Duodenal mucosa (tissue), 2 donors: Measurements from ENCODE around the gene VAMP3.

Experiments used
- H3K27ac ChIP-seq: one replicate; pipeline ENCODE4 v1.7.0; 2013; ENCODE audit warnings: low read depth, low read length
- H3K27me3 ChIP-seq, 2 donors: one replicate each; pipeline ENCODE4 v1.7.0; 2013; ENCODE audit warnings: low read length in 2 of 2, control low read depth in 1 of 2; ENCODE audit not compliant: insufficient read depth in 2 of 2, control insufficient read depth in 1 of 2
- H3K36me3 ChIP-seq, 2 donors: one replicate each; pipeline ENCODE4 v1.7.0; 2013; ENCODE audit warnings: low read length in 2 of 2, control low read depth in 1 of 2; ENCODE audit not compliant: insufficient read depth in 2 of 2, control insufficient read depth in 1 of 2
- H3K4me1 ChIP-seq, 2 donors: one replicate each; pipeline ENCODE4 v1.7.0; 2013; ENCODE audit warnings: low read length in 2 of 2, control low read depth in 1 of 2; ENCODE audit not compliant: insufficient read depth in 2 of 2, control insufficient read depth in 1 of 2
- H3K4me3 ChIP-seq, 2 donors: one replicate each; pipeline ENCODE4 v1.7.0; 2013; ENCODE audit warnings: low read length in 2 of 2, low read depth in 1 of 2
- H3K9ac ChIP-seq, 2 donors: one replicate each; pipeline ENCODE4 v1.7.0; 2013; ENCODE audit warnings: low read length in 2 of 2, low read depth in 1 of 2
- H3K9me3 ChIP-seq, 2 donors: one replicate each; pipeline ENCODE4 v1.7.0; 2013; ENCODE audit warnings: low read length in 2 of 2, control low read depth in 1 of 2; ENCODE audit not compliant: control insufficient read depth in 1 of 2

Gene VAMP3

GRCh38 chr1:7808253-7808844 lies 37.3 kb downstream of the VAMP3 start:
- Histone ChIP-seq H3K4me1 (no peaks in the 10 kb centered on the region), H3K27me3 (no peaks in the 10 kb centered on the region), H3K4me3 (no peak overlapping the region), H3K9ac (no peak overlapping the region), H3K9me3 (peaks cover 3 to 4% of the 10 kb centered on the region in 2 donors), H3K36me3 (peaks cover 7 to 55% of the 10 kb centered on the region in 2 donors), H3K27ac (no peak overlapping the region)

- Histone ChIP-seq H3K4me3 (no peak overlapping the region), H3K4me1 (no peaks in the 10 kb centered on the region), H3K27me3 (no peaks in the 10 kb centered on the region), H3K9me3 (peaks cover 8 to 14% of the 10 kb centered on the region in 2 donors), H3K27ac (no peak overlapping the region), H3K9ac (no peak overlapping the region), H3K36me3 (peaks cover 14 to 51% of the 10 kb centered on the region in 2 donors)
Measured at GRCh38 chr1:7809742-7810141, 38.6 kb downstream of the VAMP3 start.

- Histone ChIP-seq H3K4me1 (no peaks in the 10 kb centered on the region), H3K36me3 (peaks cover 14 to 45% of the 10 kb centered on the region in 2 donors), H3K9ac (no peak overlapping the region)
Measured at GRCh38 chr1:7810395-7810794, 39.3 kb downstream of the VAMP3 start.

GRCh38 chr1:7811476-7811875 lies 40.4 kb downstream of the VAMP3 start:
- peaks cover 8 to 14% of the 10 kb centered on the region in 2 donors for H3K9me3 ChIP-seq
- H3K4me3 ChIP-seq: no peak overlapping the region
- no peak overlapping the region for H3K9ac ChIP-seq
- peaks cover 10 to 38% of the 10 kb centered on the region in 2 donors for H3K36me3 ChIP-seq
- H3K4me1 ChIP-seq: no peaks in the 10 kb centered on the region
- H3K27ac ChIP-seq: no peak overlapping the region
- H3K27me3 ChIP-seq: no peaks in the 10 kb centered on the region

More at GRCh38 chr1:7810395-7810794, 39.3 kb downstream of the VAMP3 start:
- no peaks in the 10 kb centered on the region for H3K27me3 ChIP-seq
- no peak overlapping the region for H3K4me3 ChIP-seq
- H3K9me3 ChIP-seq: peaks cover 8 to 14% of the 10 kb centered on the region in 2 donors
- no peak overlapping the region for H3K27ac ChIP-seq

- no peak overlapping the region for H3K9ac ChIP-seq
- H3K27ac ChIP-seq: no peak overlapping the region
- peaks cover 8 to 14% of the 10 kb centered on the region in 2 donors for H3K9me3 ChIP-seq
- peaks cover 10 to 36% of the 10 kb centered on the region in 2 donors for H3K36me3 ChIP-seq
- H3K4me1 ChIP-seq: no peaks in the 10 kb centered on the region
- H3K4me3 ChIP-seq: no peak overlapping the region
- H3K27me3 ChIP-seq: no peaks in the 10 kb centered on the region
Measured at GRCh38 chr1:7813677-7814373, 42.7 kb downstream of the VAMP3 start.

GRCh38 chr1:7821282-7821681 lies 50.2 kb downstream of the VAMP3 start:
- Histone ChIP-seq H3K36me3 (peaks cover 19 to 32% of the 10 kb centered on the region in 2 donors), H3K27me3 (no peaks in the 10 kb centered on the region), H3K4me1 (no peaks in the 10 kb centered on the region), H3K9ac (no peak overlapping the region), H3K9me3 (no peaks in the 10 kb centered on the region), H3K4me3 (no peak overlapping the region), H3K27ac (no peak overlapping the region)

- no peak overlapping the region for H3K9ac ChIP-seq
- no peak overlapping the region for H3K27ac ChIP-seq
- H3K4me1 ChIP-seq: peaks cover 0 to 3% of the 10 kb centered on the region in 2 donors
- H3K4me3 ChIP-seq: no peak overlapping the region
- peaks cover 15 to 38% of the 10 kb centered on the region in 2 donors for H3K36me3 ChIP-seq
- H3K9me3 ChIP-seq: no peaks in the 10 kb centered on the region
- H3K27me3 ChIP-seq: no peaks in the 10 kb centered on the region
Measured at GRCh38 chr1:7824701-7825100, 53.6 kb downstream of the VAMP3 start.

- peak overlapping the region in 1 of 2 donors; percentile 42 for H3K4me3 ChIP-seq
- no peaks in the 10 kb centered on the region for H3K9me3 ChIP-seq
- H3K27ac ChIP-seq: no peak overlapping the region
- H3K4me1 ChIP-seq: peaks cover 0 to 6% of the 10 kb centered on the region in 2 donors
- H3K9ac ChIP-seq: no peak overlapping the region
- peaks cover 10 to 32% of the 10 kb centered on the region in 2 donors for H3K36me3 ChIP-seq
- no peaks in the 10 kb centered on the region for H3K27me3 ChIP-seq
Measured at GRCh38 chr1:7826363-7826762, 55.3 kb downstream of the VAMP3 start.

GRCh38 chr1:7827126-7827955 lies 56.2 kb downstream of the VAMP3 start:
- Histone ChIP-seq H3K27ac (no peak overlapping the region), H3K4me3 (peak overlapping the region; percentile 42 to 62), H3K4me1 (peaks cover 5 to 6% of the 10 kb centered on the region in 2 donors), H3K9me3 (no peaks in the 10 kb centered on the region), H3K9ac (peak overlapping the region; percentile 17 to 27), H3K36me3 (peaks cover 6 to 32% of the 10 kb centered on the region in 2 donors), H3K27me3 (no peaks in the 10 kb centered on the region)
